Measurements from ENCODE around the gene POFUT1. TPM values are rescaled to one million over a fixed set of nuclear protein-coding genes. Genes with fewer than 3 reads are reported as not detected.

Gene POFUT1
- polyA plus RNA-seq, 2 donors = 5.2 to 7.8 TPM

GRCh38 chr20:32216179-32217142, 8.8 kb downstream of the POFUT1 start:
- WGBS, 2 donors = 87 to 92% methylated on average over 13 of the region's 13 CpGs
- no peaks in the 10 kb centered on the region for H3K4me1 ChIP-seq (ENCODE audit: control insufficient read depth in 2 of 2, insufficient read depth in 2 of 2, low read length in 1 of 2)
- peaks cover 15 to 26% of the 10 kb centered on the region in 2 donors for H3K36me3 ChIP-seq (ENCODE audit: control insufficient read depth in 2 of 2, insufficient read depth in 2 of 2, low read length in 1 of 2)

GRCh38 chr20:32218156-32218900, 10.6 kb downstream of the POFUT1 start:
- Histone ChIP-seq H3K9me3 (ENCODE audit: control insufficient read depth in 2 of 2, insufficient read depth in 1 of 2, low read depth in 1 of 2, low read length in 1 of 2) (no peaks in the 10 kb centered on the region), H3K27me3 (ENCODE audit: control insufficient read depth in 1 of 2, insufficient read depth in 2 of 2, low read length in 2 of 2) (no peaks in the 10 kb centered on the region), H3K4me1 (ENCODE audit: control insufficient read depth in 2 of 2, insufficient read depth in 2 of 2, low read length in 1 of 2) (no peaks in the 10 kb centered on the region), H3K4me3 (ENCODE audit: low read depth in 1 of 2, low read length in 2 of 2) (no peak overlapping the region), H3K36me3 (ENCODE audit: control insufficient read depth in 2 of 2, insufficient read depth in 2 of 2, low read length in 1 of 2) (peaks cover 22 to 29% of the 10 kb centered on the region in 2 donors), H3K27ac (ENCODE audit: low read depth in 2 of 2, low read length in 1 of 2) (no peak overlapping the region)
- WGBS, 2 donors = 84 to 89% methylated on average over 5 of the region's 5 CpGs

More at GRCh38 chr20:32216179-32217142, 8.8 kb downstream of the POFUT1 start:
- Histone ChIP-seq H3K27me3 (ENCODE audit: control insufficient read depth in 1 of 2, insufficient read depth in 2 of 2, low read length in 2 of 2) (no peaks in the 10 kb centered on the region), H3K27ac (ENCODE audit: low read depth in 2 of 2, low read length in 1 of 2) (no peak overlapping the region), H3K4me3 (ENCODE audit: low read depth in 1 of 2, low read length in 2 of 2) (no peak overlapping the region), H3K9me3 (ENCODE audit: control insufficient read depth in 2 of 2, insufficient read depth in 1 of 2, low read depth in 1 of 2, low read length in 1 of 2) (no peaks in the 10 kb centered on the region)

DNA sequence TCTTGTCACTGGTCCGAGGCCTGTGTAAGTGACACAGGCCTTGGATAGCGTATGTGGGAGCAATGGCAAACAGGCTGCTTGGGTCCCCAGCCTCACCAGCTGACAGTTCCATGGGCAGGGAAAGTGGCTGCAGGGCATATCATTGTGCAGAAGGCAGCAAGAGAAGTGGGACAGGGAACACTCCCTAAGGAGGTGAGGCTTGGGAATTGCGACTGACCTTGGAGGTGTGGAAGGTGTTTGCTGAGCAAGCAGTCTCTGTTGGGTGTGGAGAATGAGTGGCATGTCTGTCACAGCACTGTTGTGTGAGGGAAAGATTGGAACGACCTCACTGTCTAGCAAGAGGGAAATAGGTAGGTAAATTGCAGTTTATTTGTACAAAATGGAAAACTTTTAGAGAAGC, 16.8 kb downstream of the POFUT1 start:
- Histone ChIP-seq H3K27ac (ENCODE audit: low read depth in 2 of 2, low read length in 1 of 2) (no peak overlapping the region), H3K4me3 (ENCODE audit: low read depth in 1 of 2, low read length in 2 of 2) (no peak overlapping the region), H3K4me1 (ENCODE audit: control insufficient read depth in 2 of 2, insufficient read depth in 2 of 2, low read length in 1 of 2) (peaks cover 0 to 4% of the 10 kb centered on the region in 2 donors), H3K27me3 (ENCODE audit: control insufficient read depth in 1 of 2, insufficient read depth in 2 of 2, low read length in 2 of 2) (no peaks in the 10 kb centered on the region), H3K9me3 (ENCODE audit: control insufficient read depth in 2 of 2, insufficient read depth in 1 of 2, low read depth in 1 of 2, low read length in 1 of 2) (no peaks in the 10 kb centered on the region), H3K36me3 (ENCODE audit: control insufficient read depth in 2 of 2, insufficient read depth in 2 of 2, low read length in 1 of 2) (peaks cover 17 to 19% of the 10 kb centered on the region in 2 donors)
- WGBS, 2 donors = 70 to 83% methylated on average over 4 of the region's 4 CpGs

GRCh38 chr20:32226391-32226790, 18.7 kb downstream of the POFUT1 start:
- Histone ChIP-seq H3K9me3 (ENCODE audit: control insufficient read depth in 2 of 2, insufficient read depth in 1 of 2, low read depth in 1 of 2, low read length in 1 of 2) (no peaks in the 10 kb centered on the region), H3K36me3 (ENCODE audit: control insufficient read depth in 2 of 2, insufficient read depth in 2 of 2, low read length in 1 of 2) (peaks cover 15 to 18% of the 10 kb centered on the region in 2 donors), H3K27me3 (ENCODE audit: control insufficient read depth in 1 of 2, insufficient read depth in 2 of 2, low read length in 2 of 2) (no peaks in the 10 kb centered on the region), H3K27ac (ENCODE audit: low read depth in 2 of 2, low read length in 1 of 2) (no peak overlapping the region), H3K4me1 (ENCODE audit: control insufficient read depth in 2 of 2, insufficient read depth in 2 of 2, low read length in 1 of 2) (peaks cover 0 to 4% of the 10 kb centered on the region in 2 donors), H3K4me3 (ENCODE audit: low read depth in 1 of 2, low read length in 2 of 2) (no peak overlapping the region)
- 33 to 51% methylated on average over 1 of the region's 1 CpG for WGBS, 2 donors

- H3K27me3 ChIP-seq (ENCODE audit: control insufficient read depth in 1 of 2, insufficient read depth in 2 of 2, low read length in 2 of 2) = no peaks in the 10 kb centered on the region
- H3K36me3 ChIP-seq (ENCODE audit: control insufficient read depth in 2 of 2, insufficient read depth in 2 of 2, low read length in 1 of 2) = peaks cover 15 to 18% of the 10 kb centered on the region in 2 donors
- 78 to 93% methylated on average over 7 of the region's 7 CpGs for whole genome bisulfite sequencing, 2 donors
- H3K27ac ChIP-seq (ENCODE audit: low read depth in 2 of 2, low read length in 1 of 2) = no peak overlapping the region
- no peak overlapping the region for H3K4me3 ChIP-seq (ENCODE audit: low read depth in 1 of 2, low read length in 2 of 2)
- no peaks in the 10 kb centered on the region for H3K9me3 ChIP-seq (ENCODE audit: control insufficient read depth in 2 of 2, insufficient read depth in 1 of 2, low read depth in 1 of 2, low read length in 1 of 2)
- H3K4me1 ChIP-seq (ENCODE audit: control insufficient read depth in 2 of 2, insufficient read depth in 2 of 2, low read length in 1 of 2) = peaks cover 0 to 4% of the 10 kb centered on the region in 2 donors
Observed at GRCh38 chr20:32227306-32227705, 19.6 kb downstream of the POFUT1 start.

DNA sequence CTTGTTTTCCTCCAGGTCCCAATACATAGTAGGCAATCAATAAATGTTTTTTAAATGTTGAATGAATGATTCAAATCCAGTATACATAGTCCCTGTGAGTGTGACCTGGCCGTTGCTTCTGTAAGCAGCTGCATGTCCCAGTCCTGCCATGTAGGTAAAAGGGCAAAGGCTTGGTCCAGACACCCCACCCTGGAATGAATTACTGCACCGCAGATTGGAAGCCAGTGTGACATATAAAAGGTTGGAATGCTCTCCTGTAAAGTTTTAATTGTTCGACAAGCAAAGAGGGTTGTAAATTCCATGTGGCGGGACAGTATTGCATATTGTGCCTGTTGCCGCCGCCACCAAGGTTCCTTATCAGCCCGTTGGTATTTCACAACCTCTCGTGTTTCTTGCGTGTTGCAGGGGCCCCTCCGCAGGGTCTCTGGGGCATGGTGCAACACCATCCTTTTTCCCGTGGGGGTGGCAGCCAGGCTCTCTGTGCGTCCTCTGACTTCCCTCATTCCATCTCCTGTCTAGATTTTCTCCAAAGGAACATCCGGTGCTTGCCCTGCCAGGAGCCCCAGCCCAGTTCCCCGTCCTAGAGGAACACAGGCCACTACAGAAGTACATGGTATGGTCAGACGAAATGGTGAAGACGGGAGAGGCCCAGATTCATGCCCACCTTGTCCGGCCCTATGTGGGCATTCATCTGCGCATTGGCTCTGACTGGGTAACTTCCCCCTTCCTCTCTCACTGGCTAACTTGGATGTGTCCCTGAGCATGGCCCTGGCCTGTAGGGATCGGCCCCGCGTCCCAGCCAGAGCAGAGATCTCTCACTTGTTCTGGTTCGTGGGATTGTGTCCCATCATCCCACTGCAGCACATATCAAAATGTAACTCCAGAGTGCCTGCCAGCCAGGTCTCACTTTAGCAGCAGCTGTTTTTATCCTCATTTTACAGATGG, 20.3 kb downstream of the POFUT1 start:
- H3K36me3 ChIP-seq (ENCODE audit: control insufficient read depth in 2 of 2, insufficient read depth in 2 of 2, low read length in 1 of 2) = peaks cover 11 to 18% of the 10 kb centered on the region in 2 donors

GRCh38 chr20:32229251-32229747, 21.6 kb downstream of the POFUT1 start:
- Histone ChIP-seq H3K9me3 (ENCODE audit: control insufficient read depth in 2 of 2, insufficient read depth in 1 of 2, low read depth in 1 of 2, low read length in 1 of 2) (no peaks in the 10 kb centered on the region), H3K27me3 (ENCODE audit: control insufficient read depth in 1 of 2, insufficient read depth in 2 of 2, low read length in 2 of 2) (no peaks in the 10 kb centered on the region), H3K27ac (ENCODE audit: low read depth in 2 of 2, low read length in 1 of 2) (no peak overlapping the region), H3K4me1 (ENCODE audit: control insufficient read depth in 2 of 2, insufficient read depth in 2 of 2, low read length in 1 of 2) (peaks cover 0 to 3% of the 10 kb centered on the region in 2 donors), H3K4me3 (ENCODE audit: low read depth in 1 of 2, low read length in 2 of 2) (no peak overlapping the region), H3K36me3 (ENCODE audit: control insufficient read depth in 2 of 2, insufficient read depth in 2 of 2, low read length in 1 of 2) (peaks cover 12 to 19% of the 10 kb centered on the region in 2 donors)
- 81 to 95% methylated on average over 5 of the region's 5 CpGs for WGBS, 2 donors

More for the DNA sequence above, 20.3 kb downstream of the POFUT1 start:
- Histone ChIP-seq H3K27ac (ENCODE audit: low read depth in 2 of 2, low read length in 1 of 2) (no peak overlapping the region), H3K4me1 (ENCODE audit: control insufficient read depth in 2 of 2, insufficient read depth in 2 of 2, low read length in 1 of 2) (peaks cover 0 to 4% of the 10 kb centered on the region in 2 donors), H3K27me3 (ENCODE audit: control insufficient read depth in 1 of 2, insufficient read depth in 2 of 2, low read length in 2 of 2) (no peaks in the 10 kb centered on the region), H3K4me3 (ENCODE audit: low read depth in 1 of 2, low read length in 2 of 2) (no peak overlapping the region), H3K9me3 (ENCODE audit: control insufficient read depth in 2 of 2, insufficient read depth in 1 of 2, low read depth in 1 of 2, low read length in 1 of 2) (no peaks in the 10 kb centered on the region)
- 73 to 91% methylated on average over 22 of the region's 22 CpGs for WGBS, 2 donors

DNA sequence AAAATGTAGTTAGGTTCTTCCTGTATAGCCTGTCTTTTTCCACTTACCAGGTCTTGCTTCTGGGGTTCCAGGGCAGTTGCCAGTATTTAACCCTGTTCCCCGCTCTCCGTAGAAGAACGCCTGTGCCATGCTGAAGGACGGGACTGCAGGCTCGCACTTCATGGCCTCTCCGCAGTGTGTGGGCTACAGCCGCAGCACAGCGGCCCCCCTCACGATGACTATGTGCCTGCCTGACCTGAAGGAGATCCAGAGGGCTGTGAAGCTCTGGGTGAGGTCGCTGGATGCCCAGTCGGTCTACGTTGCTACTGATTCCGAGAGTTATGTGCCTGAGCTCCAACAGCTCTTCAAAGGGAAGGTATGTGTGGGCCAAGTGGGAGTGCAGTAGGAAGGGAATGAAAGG, 23.0 kb downstream of the POFUT1 start:
- H3K27ac ChIP-seq (ENCODE audit: low read depth in 2 of 2, low read length in 1 of 2) = no peak overlapping the region
- no peak overlapping the region for H3K4me3 ChIP-seq (ENCODE audit: low read depth in 1 of 2, low read length in 2 of 2)
- H3K36me3 ChIP-seq (ENCODE audit: control insufficient read depth in 2 of 2, insufficient read depth in 2 of 2, low read length in 1 of 2) = peaks cover 13 to 26% of the 10 kb centered on the region in 2 donors
- no peaks in the 10 kb centered on the region for H3K27me3 ChIP-seq (ENCODE audit: control insufficient read depth in 1 of 2, insufficient read depth in 2 of 2, low read length in 2 of 2)
- 95 to 96% methylated on average over 13 of the region's 13 CpGs for WGBS, 2 donors
- H3K4me1 ChIP-seq (ENCODE audit: control insufficient read depth in 2 of 2, insufficient read depth in 2 of 2, low read length in 1 of 2) = peaks cover 0 to 6% of the 10 kb centered on the region in 2 donors
- no peaks in the 10 kb centered on the region for H3K9me3 ChIP-seq (ENCODE audit: control insufficient read depth in 2 of 2, insufficient read depth in 1 of 2, low read depth in 1 of 2, low read length in 1 of 2)

Measured in esophagus (tissue), 2 donors.